Measurements from ENCODE around the gene TMEM101.

DNA sequence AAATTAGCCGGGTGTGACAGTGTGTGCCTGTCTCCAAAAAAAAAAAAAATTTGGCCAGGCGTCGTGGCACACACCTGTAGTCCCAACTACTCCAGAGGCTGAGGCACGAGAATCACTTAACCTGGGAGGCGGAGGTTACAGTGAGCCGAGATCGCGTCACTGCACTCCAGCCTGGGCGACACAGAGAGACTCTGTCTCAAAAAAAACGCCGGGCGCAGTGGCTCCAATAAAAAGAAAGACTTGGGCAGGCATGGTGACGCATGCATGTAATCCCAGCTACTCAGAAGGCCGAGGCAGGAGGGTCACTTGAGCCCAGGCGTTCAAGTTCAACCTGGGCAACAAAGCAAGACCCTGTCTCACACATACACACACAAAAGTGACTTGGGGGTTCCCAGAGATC, 48.1 kb upstream of the TMEM101 start:
- TF ChIP-seq CTBP1 (IDR thresholded peaks at IDR 0.05; ENCODE audit: borderline replicate concordance) (no peak), ELF4 (IDR thresholded peaks at IDR 0.05) (no peak), SUZ12 (IDR thresholded peaks at IDR 0.05) (no peak), FOXM1 (IDR thresholded peaks at IDR 0.05; ENCODE audit: borderline replicate concordance) (no peak), NFRKB (IDR thresholded peaks at IDR 0.05) (no peak), FOXA1 (IDR thresholded peaks at IDR 0.05) (no peak), ZNF384 (IDR thresholded peaks at IDR 0.05) (no peak)

All from HEK293T (cell line).